H1 (cell line): ENCODE measurements around the gene RPL36AL. TPM values are rescaled to one million over a fixed set of nuclear protein-coding genes. Genes with fewer than 3 reads are reported as not detected.

ENCODE experiments used
- CHD1 ChIP-seq: IDR thresholded peaks from 2 replicates; pipeline ENCODE4 v1.6.1; 2012; ENCODE audit warnings: low read depth, low read length, improper control_type of control experiment
- CHD7 ChIP-seq: fragments of 300-600 bp; sonication (generic); IDR thresholded peaks from 2 replicates; pipeline ENCODE4 v1.7.1; 2012; ENCODE audit warnings: low read length, moderate library complexity, mild to moderate bottlenecking, inconsistent platforms; ENCODE audit not compliant: insufficient replicate concordance
- HDAC2 ChIP-seq, 2 experiments: fragments of 300-600 bp in 1 of 2; sonication (generic) in 1 of 2; IDR thresholded peaks; 2 replicates each; pipeline ENCODE4 v1.6.1; 2011 to 2012; ENCODE audit warnings: low read depth in 2 of 2, low read length in 2 of 2, mild to moderate bottlenecking in 2 of 2, moderate library complexity in 2 of 2, borderline replicate concordance in 1 of 2, inconsistent platforms in 1 of 2
- KDM1A ChIP-seq: fragments of 200-600, 300-600 bp; sonication (generic); IDR thresholded peaks from 2 replicates; pipeline ENCODE4 v1.7.1; 2016; ENCODE audit warnings: mild to moderate bottlenecking, low read length, borderline replicate concordance
- POLR2AphosphoS5 ChIP-seq: IDR thresholded peaks from 2 replicates; pipeline ENCODE4 v1.6.1; 2011; ENCODE audit warnings: low read depth, low read length
- RBBP5 ChIP-seq: IDR thresholded peaks from 2 replicates; pipeline ENCODE4 v1.7.1; 2012; ENCODE audit warnings: low read depth, mild to moderate bottlenecking, inconsistent platforms, low read length, moderate library complexity, borderline replicate concordance
- SIRT6 ChIP-seq: IDR thresholded peaks from one replicate; pipeline ENCODE4 v1.7.1; 2012; ENCODE audit warnings: low read length, inconsistent platforms
- SP4 ChIP-seq: IDR thresholded peaks from 2 replicates; pipeline ENCODE4 v1.6.1; 2012; ENCODE audit warnings: low read length, inconsistent platforms
- TAF7 ChIP-seq: optimal IDR thresholded peaks from 2 replicates; pipeline ENCODE3; 2011; ENCODE audit warnings: low read depth, mild to moderate bottlenecking, inconsistent platforms, low read length, moderate library complexity, borderline replicate concordance
- ZNF274 ChIP-seq: IDR thresholded peaks from 2 replicates; pipeline ENCODE4 v1.7.0; 2012; ENCODE audit warnings: low read length, borderline replicate concordance; ENCODE audit errors: extremely low read depth
- polyA plus RNA-seq, 7 experiments: library from polyadenylated mRNA; depleted of rRNA in 3 of 7; stranded (reverse) in 5 of 7; unstranded in 2 of 7; fragments of >200 nt in 5 of 7; fragments of 200-250 nt in 2 of 7; gene quantifications; 1 replicate in 5 of 7; 2 replicates in 1 of 7; 4 replicates in 1 of 7; pipeline versions ENCODE4 v1.2.1 to v1.2.3, GENCODE V29; 2011 to 2013; ENCODE audit warnings: missing spikeins in 2 of 7, mixed read lengths in 2 of 7
- total RNA-seq: library from RNA; stranded (reverse); fragmentation: NEBNext Ultra II Directional; extraction: Animal tissue kit (Norgen Biotek cat#: 25700); gene quantifications from 2 replicates; pipeline ENCODE4 v1.2.1, GENCODE V29; 2021

RPL36AL gene
- total and polyA plus RNA-seq, 2 of the 8 experiments (the other 6 are each of a cell fraction or from before 2014, with no cell fraction given): 138 to 230 TPM

DNA sequence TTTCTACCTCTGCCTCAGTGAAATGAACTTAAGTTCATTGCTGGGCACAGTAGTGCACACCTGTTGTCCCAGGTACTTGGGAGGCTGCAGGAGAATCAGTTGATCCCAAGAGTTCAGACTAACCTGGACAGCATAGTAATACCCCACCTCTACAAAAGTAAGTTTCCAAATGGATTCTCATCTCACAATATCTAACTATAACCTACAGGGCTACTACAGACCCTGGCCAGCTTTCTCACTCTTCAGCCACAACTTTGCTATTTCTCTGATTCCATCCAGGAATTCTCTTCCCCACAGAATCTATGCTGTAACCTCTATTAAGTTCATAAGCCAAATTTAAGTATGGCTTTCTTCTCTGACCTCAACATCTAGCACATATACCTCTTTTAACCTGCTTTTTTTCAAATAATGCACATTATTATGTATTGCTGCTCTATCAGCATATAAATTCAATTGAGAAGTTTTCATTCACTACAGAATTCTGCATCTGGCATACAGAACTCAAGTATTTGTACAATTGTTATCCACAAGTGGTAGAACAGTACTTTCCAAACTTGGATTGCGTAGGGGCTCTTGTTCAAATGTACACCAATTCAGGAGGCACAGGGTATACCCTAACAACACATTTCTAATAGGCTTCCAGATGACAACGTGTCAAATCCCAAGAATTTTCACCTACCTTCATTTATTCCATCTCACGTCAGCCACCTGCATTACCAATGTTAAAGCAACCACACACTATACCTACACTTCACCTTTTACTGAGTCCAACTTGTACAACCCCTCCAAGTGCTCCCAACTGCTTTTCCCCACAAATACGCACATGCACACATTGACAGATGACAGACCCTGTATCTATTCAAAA lies 38.1 kb downstream of the RPL36AL start (continued):
- TF ChIP-seq KDM1A (no peak), ZNF274 (no peak), HDAC2 (IDR thresholded peaks at IDR 0.05; ENCODE audit: borderline replicate concordance in 1 of 2, low read depth in 2 of 2, low read length in 2 of 2) (no peak), POLR2AphosphoS5 (peak; percentile 99), RBBP5 (no peak), CHD7 (peak; percentile 54), SIRT6 (no peak), TAF7 (peak; percentile 45), SP4 (peak; percentile 74; the same call in 1 of the 2 replicates), CHD1 (no peak)
